ENCODE measurements around the gene ZFX.
"Not testable (repeated sequence)": the region's sequence is repeated elsewhere in the genome, so short reads cannot be mapped to it uniquely, and the experiment has no call there.

The ZFX gene

GRCh38 chrX:24149351-24150050, at the start of gene ZFX:
Gene ZFX, plus strand, starts transcription at chrX:24149729. Its CDS starts 23,014 bp downstream, at chrX:24172743.
- peak; percentile 29 to 99 (median 83) for DNase-seq

GRCh38 chrX:24100713-24101112, 48.8 kb upstream of the ZFX start:
- DNase-seq: no peak

- DNase-seq: peak; percentile 21 to 83 (median 43)
These were observed 39.5 kb upstream of the ZFX start for GRCh38 chrX:24110069-24110468.

GRCh38 chrX:24113181-24113580, 36.3 kb upstream of the ZFX start:
- no peak for DNase-seq

- no peak for DNase-seq
These were observed 32.3 kb upstream of the ZFX start for GRCh38 chrX:24117258-24117657.

- no peak for DNase-seq
These were observed 25.2 kb upstream of the ZFX start for GRCh38 chrX:24124244-24124799.

GRCh38 chrX:24125028-24125612, 24.4 kb upstream of the ZFX start:
- DNase-seq: no peak

GRCh38 chrX:24131476-24131875, 18.1 kb upstream of the ZFX start:
- no peak for DNase-seq

GRCh38 chrX:24133312-24133711, 16.2 kb upstream of the ZFX start:
- DNase-seq: no peak

GRCh38 chrX:24135768-24136167, 13.8 kb upstream of the ZFX start:
- peak in 1 of 3 experiments; percentile 25 for DNase-seq

- DNase-seq: no peak
These were observed 12.3 kb upstream of the ZFX start for GRCh38 chrX:24137192-24137591.

- not testable (repeated sequence) for DNase-seq
These were observed 5.5 kb upstream of the ZFX start for GRCh38 chrX:24143982-24144381.

- DNase-seq: no peak
These were observed 5.0 kb upstream of the ZFX start for GRCh38 chrX:24144528-24144927.

GRCh38 chrX:24145303-24146186, 4.0 kb upstream of the ZFX start:
- peak in 2 of 3 experiments; percentile 20 to 75 for DNase-seq

- DNase-seq: peak in 2 of 3 experiments; percentile 20 to 80
These were observed 3.1 kb upstream of the ZFX start for GRCh38 chrX:24146283-24146949.

GRCh38 chrX:24147165-24147564, 2.4 kb upstream of the ZFX start:
- DNase-seq: no peak

- DNase-seq: no peak
These were observed 1.4 kb upstream of the ZFX start for GRCh38 chrX:24148121-24148520.

- peak; percentile 28 to 80 (median 77) for DNase-seq
These were observed 786 bp upstream of the ZFX start for GRCh38 chrX:24148535-24149350.

- DNase-seq: peak; percentile 87 to 99 (median 98)
These were observed 692 bp downstream of the ZFX start for GRCh38 chrX:24150051-24150790.

- peak in 2 of 3 experiments; percentile 31 to 71 for DNase-seq
These were observed 1.4 kb downstream of the ZFX start for GRCh38 chrX:24150898-24151297.

- DNase-seq: no peak
These were observed 2.0 kb downstream of the ZFX start for GRCh38 chrX:24151513-24151912.

Data from NCI-H1417 (cell line).